ENCODE measurements around the gene FAM114A1. TPM values are rescaled to one million over a fixed set of nuclear protein-coding genes. Genes with fewer than 3 reads are reported as not detected.

The FAM114A1 gene
- total and polyA plus RNA-seq, 9 donors: 32.8 to 99.7 (median 79.3) TPM

GRCh38 chr4:38925492-38926413, 58.1 kb downstream of the FAM114A1 start:
- no peak for TF ChIP-seq EP300 (IDR thresholded peaks at IDR 0.05)
- TF ChIP-seq CTCF (IDR thresholded peaks at IDR 0.05): no peak
- TF ChIP-seq POLR2A (IDR thresholded peaks at IDR 0.05): no peak
- WGBS, 3 donors: 13 to 17% (median 15%) methylated on average over 3 of the region's 3 CpGs
- no peaks in the 10 kb centered on the region for H3K36me3 ChIP-seq
- no peaks in the 10 kb centered on the region for H3K27me3 ChIP-seq
- peak in 1 of 5 donors; percentile 49 for DNase-seq
- no peaks in the 10 kb centered on the region for H3K9me3 ChIP-seq
- no peaks in the 10 kb centered on the region for H3K4me1 ChIP-seq (ENCODE audit: insufficient read depth)
- no peak overlapping the region for H3K4me3 ChIP-seq
- peak overlapping the region in 1 of 2 donors; percentile 36 for H3K27ac ChIP-seq
- intact Hi-C loops (cut with DNase I): no loop called here

GRCh38 chr4:38926896-38927295, 59.3 kb downstream of the FAM114A1 start:
- Histone ChIP-seq H3K4me1 (ENCODE audit: insufficient read depth) (no peaks in the 10 kb centered on the region), H3K27me3 (no peaks in the 10 kb centered on the region), H3K9me3 (no peaks in the 10 kb centered on the region), H3K27ac (no peak overlapping the region), H3K4me3 (no peak overlapping the region), H3K36me3 (no peaks in the 10 kb centered on the region)
- WGBS, 3 donors: 43 to 51% (median 45%) methylated on average over 6 of the region's 6 CpGs
- intact Hi-C loops (cut with DNase I): no loop called here
- TF ChIP-seq EP300 (IDR thresholded peaks at IDR 0.05) (no peak), POLR2A (IDR thresholded peaks at IDR 0.05) (no peak), CTCF (IDR thresholded peaks at IDR 0.05) (no peak)
- DNase-seq: no peak

GRCh38 chr4:38928568-38928967, 61.0 kb downstream of the FAM114A1 start:
- no peak for TF ChIP-seq CTCF (IDR thresholded peaks at IDR 0.05)
- TF ChIP-seq POLR2A (IDR thresholded peaks at IDR 0.05): no peak
- TF ChIP-seq EP300 (IDR thresholded peaks at IDR 0.05): no peak

GRCh38 chr4:38928974-38929373, 61.4 kb downstream of the FAM114A1 start:
- Histone ChIP-seq H3K27me3 (no peaks in the 10 kb centered on the region), H3K4me1 (ENCODE audit: insufficient read depth) (no peaks in the 10 kb centered on the region), H3K36me3 (no peaks in the 10 kb centered on the region), H3K9me3 (no peaks in the 10 kb centered on the region), H3K4me3 (no peak overlapping the region), H3K27ac (no peak overlapping the region)
- WGBS, 3 donors: 78 to 81% (median 79%) methylated on average over 9 of the region's 9 CpGs
- intact Hi-C loops (cut with DNase I): no loop called here
- no peak for TF ChIP-seq POLR2A (IDR thresholded peaks at IDR 0.05)
- no peak for TF ChIP-seq CTCF (IDR thresholded peaks at IDR 0.05)
- TF ChIP-seq EP300 (IDR thresholded peaks at IDR 0.05): no peak
- DNase-seq: no peak

More at GRCh38 chr4:38928568-38928967, 61.0 kb downstream of the FAM114A1 start:
- intact Hi-C loops (cut with DNase I): no loop called here
- Histone ChIP-seq H3K36me3 (no peaks in the 10 kb centered on the region), H3K27me3 (no peaks in the 10 kb centered on the region), H3K9me3 (no peaks in the 10 kb centered on the region), H3K27ac (no peak overlapping the region), H3K4me3 (no peak overlapping the region), H3K4me1 (ENCODE audit: insufficient read depth) (no peaks in the 10 kb centered on the region)
- WGBS, 3 donors: 84 to 89% (median 86%) methylated on average over 3 of the region's 3 CpGs
- DNase-seq: no peak

Measured in ovary (tissue), 9 donors.